BE2C (cell line): Measurements from ENCODE around the gene CHL1.

Source experiments
- DNase-seq: peaks from one replicate; pipeline ENCODE4 v3.0.0-alpha.2; 2020
- H3K27me3 ChIP-seq: fragments of 250-450 bp; sonication (Bioruptor Pico); 2 replicates; pipeline ENCODE4 v1.5.1; 2020; ENCODE audit warnings: mild to moderate bottlenecking
- H3K36me3 ChIP-seq: fragments of 250-450 bp; sonication (Bioruptor Pico); 2 replicates; pipeline ENCODE4 v1.5.1; 2020; ENCODE audit warnings: mild to moderate bottlenecking
- H3K4me1 ChIP-seq: fragments of 250-450 bp; sonication (Bioruptor Pico); 2 replicates; pipeline ENCODE4 v1.5.1; 2020
- H3K4me3 ChIP-seq: 2 replicates; pipeline ENCODE4 v1.5.1; 2011; ENCODE audit warnings: low read depth, low read length
- H3K9me3 ChIP-seq: fragments of 250-450 bp; sonication (Bioruptor Pico); 2 replicates; pipeline ENCODE4 v1.5.1; 2020
- TF ChIP-seq, protein P1 (sequence below): IDR thresholded peaks from 2 replicates; pipeline ENCODE4 v1.5.1; 2012; ENCODE audit warnings: mild to moderate bottlenecking, low read depth, low read length

CHL1 gene

DNA sequence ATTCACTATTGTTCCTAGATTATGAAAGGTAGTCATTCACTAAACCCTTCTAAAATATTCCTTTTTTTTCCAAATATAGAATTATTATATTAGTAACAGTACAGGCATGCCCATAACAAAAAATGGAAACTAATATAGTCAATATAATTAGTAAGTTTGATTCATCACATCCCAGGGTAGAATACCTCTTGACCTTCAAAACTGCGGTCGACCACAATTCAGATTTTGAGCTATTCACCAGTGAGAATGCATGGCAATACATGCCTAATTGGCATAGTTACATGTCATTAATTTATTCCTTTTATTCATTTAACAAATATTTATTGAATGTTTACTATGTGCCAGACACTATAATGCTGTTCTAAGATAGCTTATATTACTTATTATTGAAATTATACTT is 98.0 kb downstream of the CHL1 start:
- H3K4me3 ChIP-seq = no peak overlapping the region
- no peaks in the 10 kb centered on the region for H3K36me3 ChIP-seq
- no peaks in the 10 kb centered on the region for H3K27me3 ChIP-seq
- H3K4me1 ChIP-seq = no peaks in the 10 kb centered on the region
- TF ChIP-seq, protein P1, sequence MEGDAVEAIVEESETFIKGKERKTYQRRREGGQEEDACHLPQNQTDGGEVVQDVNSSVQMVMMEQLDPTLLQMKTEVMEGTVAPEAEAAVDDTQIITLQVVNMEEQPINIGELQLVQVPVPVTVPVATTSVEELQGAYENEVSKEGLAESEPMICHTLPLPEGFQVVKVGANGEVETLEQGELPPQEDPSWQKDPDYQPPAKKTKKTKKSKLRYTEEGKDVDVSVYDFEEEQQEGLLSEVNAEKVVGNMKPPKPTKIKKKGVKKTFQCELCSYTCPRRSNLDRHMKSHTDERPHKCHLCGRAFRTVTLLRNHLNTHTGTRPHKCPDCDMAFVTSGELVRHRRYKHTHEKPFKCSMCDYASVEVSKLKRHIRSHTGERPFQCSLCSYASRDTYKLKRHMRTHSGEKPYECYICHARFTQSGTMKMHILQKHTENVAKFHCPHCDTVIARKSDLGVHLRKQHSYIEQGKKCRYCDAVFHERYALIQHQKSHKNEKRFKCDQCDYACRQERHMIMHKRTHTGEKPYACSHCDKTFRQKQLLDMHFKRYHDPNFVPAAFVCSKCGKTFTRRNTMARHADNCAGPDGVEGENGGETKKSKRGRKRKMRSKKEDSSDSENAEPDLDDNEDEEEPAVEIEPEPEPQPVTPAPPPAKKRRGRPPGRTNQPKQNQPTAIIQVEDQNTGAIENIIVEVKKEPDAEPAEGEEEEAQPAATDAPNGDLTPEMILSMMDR = no peak
- DNase-seq = no peak
- no peaks in the 10 kb centered on the region for H3K9me3 ChIP-seq

DNA sequence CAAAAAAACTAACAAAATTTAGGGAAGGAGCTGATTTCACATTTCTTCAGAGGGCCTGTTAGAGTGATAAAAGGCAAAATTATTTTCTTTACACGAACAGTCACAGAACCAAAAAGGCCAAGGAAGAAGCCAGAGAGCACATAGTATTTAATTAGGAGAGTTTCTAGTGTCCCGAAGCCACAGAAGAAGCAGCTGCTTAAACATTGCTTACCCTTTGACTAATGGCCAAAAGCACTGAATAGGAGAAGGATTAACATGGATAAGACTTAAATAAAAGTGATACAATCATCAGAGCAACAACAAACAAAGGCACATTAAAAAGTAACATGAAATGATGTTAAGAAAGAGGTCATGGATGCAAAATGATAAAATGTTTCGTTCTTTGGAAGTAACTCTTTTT is 98.6 kb downstream of the CHL1 start:
- TF ChIP-seq, protein P1 = no peak
- Histone ChIP-seq H3K27me3 (no peaks in the 10 kb centered on the region), H3K36me3 (no peaks in the 10 kb centered on the region), H3K4me3 (no peak overlapping the region), H3K9me3 (no peaks in the 10 kb centered on the region), H3K4me1 (no peaks in the 10 kb centered on the region)
- no peak for DNase-seq

DNA sequence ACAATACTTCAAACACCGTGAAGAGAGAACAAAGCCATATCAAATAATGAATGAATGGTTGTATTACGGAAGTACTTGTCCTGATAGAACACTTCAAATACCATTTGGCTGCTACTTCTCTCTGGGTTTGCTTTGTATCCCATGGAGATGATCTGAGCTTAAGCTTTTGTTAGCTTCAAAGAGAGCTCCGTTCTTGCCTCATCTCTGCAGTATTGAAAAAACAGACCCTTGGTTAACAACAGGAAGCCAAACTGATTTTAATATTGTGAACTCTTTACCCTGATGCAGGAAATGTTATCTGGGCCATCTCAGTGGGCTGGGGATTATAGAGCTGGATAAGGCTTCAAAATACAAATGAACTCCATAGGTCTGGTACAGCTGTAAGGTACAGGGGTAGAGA is 101.0 kb downstream of the CHL1 start:
- TF ChIP-seq, protein P1 = no peak
- no peaks in the 10 kb centered on the region for H3K9me3 ChIP-seq
- H3K4me1 ChIP-seq = no peaks in the 10 kb centered on the region
- H3K27me3 ChIP-seq = no peaks in the 10 kb centered on the region
- DNase-seq = no peak
- H3K36me3 ChIP-seq = no peaks in the 10 kb centered on the region
- H3K4me3 ChIP-seq = no peak overlapping the region

DNA sequence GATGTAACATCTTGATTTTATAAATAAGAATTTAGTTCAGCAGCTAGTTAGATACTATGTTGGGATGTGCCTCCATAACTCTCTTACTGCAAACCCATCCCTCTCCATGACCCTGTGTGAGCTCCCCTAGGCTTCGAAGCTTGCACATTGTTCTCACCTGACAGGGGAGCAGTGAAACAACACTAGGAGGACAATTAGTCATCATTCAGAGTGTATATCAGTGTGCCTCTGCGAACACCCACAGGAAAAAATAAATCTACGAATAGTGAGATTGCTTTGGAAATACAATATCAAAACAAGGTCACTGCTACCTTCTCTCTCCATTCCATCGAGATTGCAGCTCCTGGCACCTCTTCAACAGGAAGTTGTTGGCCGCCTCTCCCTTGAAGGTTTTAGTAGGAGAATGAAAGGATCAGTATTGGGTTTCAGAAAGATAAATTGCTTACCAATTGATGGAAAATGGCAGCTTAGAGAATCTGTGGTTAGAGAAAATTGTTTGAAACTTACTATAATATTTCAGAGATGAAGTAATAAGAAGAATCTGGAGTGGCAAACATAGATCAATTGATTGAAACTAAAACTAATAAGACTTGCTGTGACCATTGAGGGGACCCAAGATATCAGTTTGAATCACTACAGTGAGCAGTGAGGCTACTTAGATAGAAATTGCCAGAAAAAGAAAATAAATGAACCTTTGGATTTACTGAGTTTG is 103.2 kb downstream of the CHL1 start:
- TF ChIP-seq, protein P1 = no peak
- Histone ChIP-seq H3K4me1 (no peaks in the 10 kb centered on the region), H3K36me3 (no peaks in the 10 kb centered on the region), H3K27me3 (no peaks in the 10 kb centered on the region), H3K4me3 (no peak overlapping the region), H3K9me3 (no peaks in the 10 kb centered on the region)
- no peak for DNase-seq

DNA sequence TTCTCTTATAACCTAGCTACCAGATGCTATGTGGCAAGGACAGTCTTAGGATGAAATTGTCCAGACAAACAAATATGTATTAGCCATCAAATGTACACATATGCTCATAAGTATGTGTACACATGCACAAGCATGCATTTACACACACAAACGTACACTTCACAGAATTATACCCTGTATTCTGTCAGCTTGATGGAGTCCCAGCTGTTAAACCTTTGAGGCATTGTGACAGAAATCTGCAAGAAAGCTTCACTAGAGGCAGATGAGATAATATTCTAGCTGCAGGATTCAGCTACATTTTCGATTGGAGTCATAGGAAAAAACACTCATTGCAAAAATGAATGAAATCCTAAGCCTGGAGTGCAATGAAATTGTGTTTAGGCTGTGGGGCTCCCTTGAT is 110.6 kb downstream of the CHL1 start:
- no peak for DNase-seq
- Histone ChIP-seq H3K4me3 (no peak overlapping the region), H3K27me3 (no peaks in the 10 kb centered on the region), H3K9me3 (no peaks in the 10 kb centered on the region), H3K36me3 (no peaks in the 10 kb centered on the region), H3K4me1 (no peaks in the 10 kb centered on the region)
- TF ChIP-seq, protein P1 = no peak

DNA sequence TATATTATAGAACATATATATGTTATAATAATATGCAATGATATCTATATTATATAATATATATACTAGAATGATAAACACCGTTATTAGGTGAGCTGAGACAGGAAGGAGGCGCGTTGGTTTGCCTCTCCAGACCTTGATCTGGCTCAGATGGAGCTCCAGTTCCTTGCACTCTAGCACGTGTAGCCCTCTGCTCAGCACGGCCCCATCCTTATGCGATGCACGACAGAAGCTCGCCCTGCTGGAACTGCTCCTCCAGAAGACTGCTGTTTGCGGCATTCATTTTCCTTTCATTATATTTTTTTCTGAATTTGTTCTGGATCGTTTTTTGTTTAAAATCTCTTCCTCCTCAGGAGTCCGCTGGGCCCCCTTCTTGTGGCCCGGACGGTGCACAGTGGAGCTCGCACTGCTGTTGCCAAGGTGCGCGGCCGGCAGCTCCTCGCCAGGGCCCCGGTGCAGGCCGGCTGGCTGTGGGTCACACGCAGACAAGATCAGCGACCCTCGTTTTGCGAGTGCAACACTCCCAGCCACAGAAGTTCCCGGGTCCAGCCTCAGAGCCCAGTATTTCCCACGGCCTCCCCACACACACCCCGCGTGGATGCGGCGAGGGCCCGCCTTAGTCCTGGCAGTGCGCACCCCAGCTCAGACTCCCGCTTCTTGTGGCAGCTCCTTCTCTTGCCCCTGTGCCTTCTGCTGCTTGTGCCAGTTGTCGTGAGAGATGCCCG is 112.2 kb downstream of the CHL1 start:
- no peaks in the 10 kb centered on the region for H3K27me3 ChIP-seq
- no peak overlapping the region for H3K4me3 ChIP-seq
- no peaks in the 10 kb centered on the region for H3K36me3 ChIP-seq
- H3K9me3 ChIP-seq = no peaks in the 10 kb centered on the region
- no peaks in the 10 kb centered on the region for H3K4me1 ChIP-seq
- TF ChIP-seq, protein P1 = no peak
- no peak for DNase-seq
